Nucleus accumbens (tissue), 56 donors: ENCODE results near the gene DNAH17.

Experiments
- DNase-seq, 56 donors: peaks; one replicate each; lab custom pipeline; 2025; lab: John Stamatoyannopoulos, UW

DNAH17 gene

DNA sequence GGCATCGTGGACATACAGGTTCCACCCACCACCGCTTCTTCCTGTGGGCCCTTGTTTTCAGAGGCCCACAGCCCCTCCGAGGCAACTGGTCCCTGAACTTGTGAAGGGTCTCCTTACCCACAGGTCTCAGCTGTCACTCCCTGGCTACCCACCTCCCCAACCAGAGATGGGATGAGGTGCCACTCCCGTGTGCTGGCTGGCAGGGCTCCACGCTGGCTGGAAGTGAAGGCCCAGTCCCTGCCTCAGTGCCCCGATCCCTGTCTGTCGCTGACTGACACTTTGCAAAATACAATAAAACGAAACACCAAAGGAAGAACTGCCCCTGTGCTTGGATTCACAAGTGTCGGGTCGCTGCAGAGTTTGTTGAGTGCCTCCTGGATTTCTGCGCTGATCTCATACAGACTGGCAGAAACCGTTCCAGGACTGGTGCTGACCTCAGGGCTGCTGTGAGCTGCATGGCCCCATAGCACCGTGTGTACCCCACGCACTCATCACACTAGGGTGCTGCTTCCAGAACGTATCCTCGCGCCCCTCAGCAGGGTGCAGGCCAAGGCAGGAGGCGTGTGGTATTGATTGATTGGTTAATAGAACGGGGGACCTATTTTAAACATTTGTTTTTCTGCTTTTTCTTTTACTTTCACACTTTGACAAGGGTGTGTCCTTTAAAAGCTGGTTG is 141.7 kb downstream of the DNAH17 start:
- DNase-seq: no peak

DNA sequence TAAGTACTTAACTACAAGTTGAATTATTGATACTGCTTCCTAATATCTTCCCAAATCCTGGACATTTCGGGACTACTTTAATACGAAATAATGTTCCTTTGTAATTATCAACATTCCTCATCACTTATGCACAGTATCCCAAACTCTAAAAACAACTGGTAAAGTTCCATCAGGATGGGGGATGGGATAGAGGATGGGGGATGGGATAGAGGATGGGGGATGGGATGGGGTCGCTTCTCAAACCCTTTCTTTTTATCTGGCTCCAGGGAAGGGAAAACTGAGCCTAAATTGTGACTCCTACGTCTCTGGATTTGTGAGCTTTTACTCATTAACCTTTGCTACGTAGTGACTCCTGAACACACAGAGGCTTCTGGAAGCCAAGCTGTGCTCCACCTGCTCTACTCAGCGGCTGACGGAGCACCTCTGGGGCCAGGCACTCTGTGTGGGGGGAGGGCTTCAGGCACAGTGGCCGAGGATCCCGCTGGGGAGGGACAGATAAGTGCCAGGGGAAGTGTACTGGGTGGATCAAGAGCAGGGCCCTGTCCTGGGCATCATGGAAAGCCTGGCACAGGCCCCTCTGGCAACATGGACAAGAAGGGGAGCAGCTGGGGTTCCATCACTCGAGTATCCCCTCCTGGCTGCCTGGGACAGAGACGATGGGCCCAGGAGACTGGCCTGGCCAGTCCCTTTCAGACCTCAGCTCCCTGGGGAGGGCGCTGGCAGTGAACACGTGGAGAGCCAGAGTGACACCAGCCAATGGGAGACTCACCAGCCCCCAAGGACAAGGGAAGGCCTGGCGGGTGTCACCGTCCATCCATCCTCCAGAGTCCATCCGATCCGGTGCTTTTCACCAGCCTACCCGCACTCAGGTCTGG is 142.5 kb downstream of the DNAH17 start:
- no peak for DNase-seq

DNA sequence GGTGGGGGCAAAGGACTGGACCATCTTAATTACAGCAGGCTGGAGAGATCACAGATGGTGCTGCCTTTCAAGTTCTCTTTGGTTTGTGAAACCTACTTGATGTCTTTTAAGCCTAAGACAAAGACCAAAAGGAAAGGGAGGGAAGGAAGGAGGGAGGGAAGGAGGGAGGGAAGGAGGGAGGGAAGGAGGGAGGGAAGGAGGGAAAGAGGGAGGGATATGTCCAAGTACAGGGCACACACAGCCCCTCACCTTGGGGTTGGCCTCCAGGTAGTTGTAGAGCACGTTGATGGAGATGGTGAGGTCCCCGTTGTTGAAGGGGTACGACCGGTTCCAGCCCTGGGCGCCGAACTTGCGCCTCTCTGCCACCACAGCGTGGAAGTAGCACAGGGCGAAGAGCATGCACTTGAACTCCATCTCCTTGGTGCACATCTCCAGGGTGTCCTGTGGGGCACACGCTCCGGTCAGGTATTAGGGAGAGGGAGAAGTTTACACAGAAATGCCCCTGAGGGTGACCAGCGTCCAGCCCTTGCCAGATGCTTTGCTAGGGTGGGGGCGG is 143.3 kb downstream of the DNAH17 start:
- DNase-seq: no peak

DNA sequence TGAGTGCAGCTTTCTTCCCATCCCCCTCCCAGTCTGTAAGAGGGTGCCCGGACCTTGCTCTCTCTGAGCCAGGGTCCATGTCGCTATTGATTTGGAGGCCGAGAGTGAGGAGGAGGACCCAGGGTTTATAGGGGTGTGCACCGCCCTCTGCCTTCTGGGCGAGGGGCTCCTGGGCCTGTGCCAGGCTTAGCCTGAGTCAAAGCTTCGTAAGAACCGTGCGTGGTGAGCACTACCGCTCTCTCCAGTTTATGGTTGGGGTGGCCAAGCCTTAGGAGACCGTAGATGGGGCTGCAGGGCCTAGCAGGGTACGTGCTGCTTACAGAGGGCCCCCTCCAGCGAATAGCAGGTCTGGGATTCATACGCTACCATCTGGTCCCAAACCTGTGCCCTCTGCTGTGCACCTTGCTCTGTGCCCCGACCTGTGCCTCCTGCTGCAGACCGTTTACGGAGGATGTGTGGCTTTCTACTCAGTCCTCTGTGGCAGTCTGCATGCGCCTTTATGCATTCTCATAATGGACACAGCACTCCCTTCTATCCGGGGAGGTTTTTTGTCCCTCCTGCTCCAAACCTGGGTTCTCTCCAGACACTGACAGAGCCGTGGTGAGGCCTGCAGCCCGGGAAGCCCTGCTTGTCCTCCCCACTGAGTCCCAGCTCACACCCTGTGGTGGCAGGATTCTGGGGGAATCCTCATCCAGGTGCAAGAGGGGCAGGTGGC is 144.0 kb downstream of the DNAH17 start:
- no peak for DNase-seq

GRCh38 chr17:78432226-78433012 is 144.8 kb downstream of the DNAH17 start:
- peak in 52 of 56 donors; percentile 18 to 86 (median 66) for DNase-seq

DNA sequence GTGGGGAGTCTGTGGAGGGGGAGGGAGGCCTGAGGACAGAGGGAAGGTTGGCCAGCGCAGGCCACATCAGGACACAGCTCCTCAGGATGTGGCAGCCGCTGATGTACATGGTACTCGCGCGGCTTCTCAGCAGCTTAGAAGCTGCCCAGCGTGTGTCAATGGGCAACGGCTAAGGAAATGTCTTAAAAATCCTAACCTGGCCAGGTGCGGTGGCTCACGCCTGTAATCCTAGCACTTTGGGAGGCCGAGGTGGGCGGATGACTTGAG is 145.6 kb downstream of the DNAH17 start:
- DNase-seq: no peak

DNA sequence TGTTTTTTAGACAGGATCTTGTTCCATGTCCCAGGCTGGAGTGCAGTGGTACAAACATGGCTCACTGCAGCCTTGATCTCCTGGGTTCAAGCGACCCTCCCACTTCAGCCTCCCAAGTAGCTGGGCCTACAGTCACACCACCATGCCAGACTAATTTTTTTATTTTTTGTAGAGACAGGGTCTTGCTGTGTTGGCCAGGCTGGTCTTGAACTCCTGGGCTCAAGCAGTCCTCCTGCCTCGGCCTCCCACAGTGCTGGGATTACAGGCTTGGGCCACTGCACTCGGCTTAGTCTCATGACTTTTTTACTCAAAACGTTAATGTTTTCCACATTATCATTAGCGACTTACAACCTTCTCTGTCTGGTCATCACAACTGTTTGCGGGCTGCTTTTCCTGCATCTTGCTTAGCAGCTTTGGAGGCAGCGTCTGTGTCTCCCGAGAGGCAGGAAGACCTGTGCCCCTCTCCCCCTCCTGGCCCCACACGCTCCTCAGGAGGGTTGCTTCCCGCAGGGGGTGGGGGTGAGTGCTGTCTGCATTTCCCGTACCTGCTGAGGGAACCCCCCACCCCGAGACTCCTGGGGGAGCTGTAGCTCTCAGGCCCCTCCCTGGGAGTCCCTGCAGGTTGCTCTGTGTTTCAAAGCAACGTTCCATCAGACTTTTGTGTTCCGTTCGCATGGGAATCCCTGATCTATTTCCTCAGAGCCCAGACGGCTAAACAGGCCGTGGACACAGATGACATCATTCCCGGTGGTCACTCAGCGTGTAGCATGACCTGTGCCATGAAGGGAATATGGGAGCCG is 146.1 kb downstream of the DNAH17 start:
- DNase-seq: no peak

GRCh38 chr17:78429618-78429995 is 147.6 kb downstream of the DNAH17 start:
- DNase-seq: no peak

DNA sequence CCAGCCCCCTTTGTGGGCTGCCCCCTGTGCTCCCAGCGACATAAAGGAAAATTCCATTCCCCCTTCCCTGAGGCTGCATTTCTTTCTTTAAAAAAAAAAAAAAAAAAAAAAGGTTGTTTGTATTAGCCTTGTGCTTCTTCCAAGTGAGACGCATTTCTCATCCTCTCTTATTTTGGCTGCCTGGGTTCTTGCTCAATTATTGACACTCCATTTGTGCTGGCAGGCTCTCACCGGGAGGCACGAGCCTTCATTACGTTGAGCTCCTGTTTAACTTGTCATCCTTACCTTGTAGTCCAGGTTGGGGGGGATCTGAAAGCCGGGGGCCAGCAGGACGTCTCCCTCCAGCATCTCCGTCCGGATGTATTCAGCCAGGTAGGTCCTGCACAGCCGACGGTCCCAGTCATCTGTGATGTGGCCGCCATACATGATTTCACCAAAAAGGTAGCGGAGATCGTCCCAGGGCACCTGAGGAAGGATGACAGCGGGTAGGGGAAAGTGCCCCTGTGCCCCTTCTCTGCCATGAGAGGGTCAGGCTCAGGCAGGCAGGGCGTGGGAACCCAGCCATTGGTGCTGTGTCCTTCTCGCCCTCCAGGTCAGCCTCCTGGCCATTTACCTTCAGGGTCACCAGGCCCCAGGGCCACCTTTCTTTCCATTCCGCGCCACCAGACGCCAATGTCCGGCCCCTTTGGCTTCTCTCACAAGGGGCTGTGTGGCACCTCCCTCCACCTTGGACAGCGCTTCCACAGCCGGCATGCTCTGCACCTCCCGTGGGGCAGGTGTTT is 148.2 kb downstream of the DNAH17 start:
- DNase-seq: no peak

GRCh38 chr17:78428025-78428575 is 149.1 kb downstream of the DNAH17 start:
- DNase-seq: no peak

- peak in 1 of 56 donors; percentile 39 for DNase-seq
Observed at GRCh38 chr17:78427140-78427539, 150.1 kb downstream of the DNAH17 start.

DNA sequence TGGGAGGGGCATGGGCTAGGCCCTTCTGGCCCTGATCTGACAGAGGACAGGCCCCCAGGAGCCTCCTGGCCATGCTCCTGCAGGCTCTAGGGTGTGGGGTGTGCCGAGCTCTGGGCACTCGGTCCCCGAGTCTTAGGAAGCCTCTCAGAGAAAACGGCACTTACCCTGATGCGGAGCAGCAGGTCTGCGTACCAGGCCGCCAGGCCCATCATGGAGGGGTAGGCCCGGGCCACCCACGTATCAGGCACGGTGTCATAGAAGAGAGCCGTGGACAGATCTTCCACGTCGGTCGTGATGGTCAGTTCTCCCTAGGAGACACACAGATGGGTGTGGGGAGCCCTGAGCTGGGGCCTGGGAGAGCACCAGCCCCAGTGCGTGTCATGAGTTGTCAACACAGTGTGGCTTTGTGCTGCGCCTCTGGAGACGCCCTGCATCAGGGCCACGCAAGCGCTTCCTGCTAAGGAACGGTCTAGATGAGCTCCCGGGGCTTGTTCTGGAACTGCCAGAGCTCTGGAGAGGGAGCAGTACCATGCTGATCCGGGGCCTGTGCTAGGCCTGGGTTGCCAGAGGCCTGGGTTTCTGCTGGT is 150.8 kb downstream of the DNAH17 start:
- DNase-seq: peak in 32 of 56 donors; percentile 11 to 73 (median 30)

DNA sequence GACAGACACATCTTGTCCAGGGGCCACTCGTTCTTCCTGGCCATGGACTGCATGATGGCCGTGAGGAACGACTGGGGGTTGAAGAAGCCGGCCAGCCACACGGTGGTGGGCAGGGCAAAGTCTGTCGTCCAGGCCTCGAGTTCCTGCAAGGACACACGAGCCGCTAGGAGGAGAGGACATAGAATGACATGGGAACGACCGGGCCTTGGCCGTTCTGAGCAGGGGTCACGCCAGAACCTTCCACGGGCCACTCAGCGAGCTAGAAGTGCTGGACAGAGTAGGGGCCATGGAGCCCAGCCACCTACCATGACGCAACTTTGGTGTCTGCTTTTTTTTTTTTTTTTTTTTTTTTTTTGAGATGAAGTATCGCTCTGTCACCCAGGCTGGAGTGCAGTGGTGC is 151.8 kb downstream of the DNAH17 start:
- DNase-seq: no peak

GRCh38 chr17:78423961-78424675 is 153.1 kb downstream of the DNAH17 start:
- no peak for DNase-seq

DNA sequence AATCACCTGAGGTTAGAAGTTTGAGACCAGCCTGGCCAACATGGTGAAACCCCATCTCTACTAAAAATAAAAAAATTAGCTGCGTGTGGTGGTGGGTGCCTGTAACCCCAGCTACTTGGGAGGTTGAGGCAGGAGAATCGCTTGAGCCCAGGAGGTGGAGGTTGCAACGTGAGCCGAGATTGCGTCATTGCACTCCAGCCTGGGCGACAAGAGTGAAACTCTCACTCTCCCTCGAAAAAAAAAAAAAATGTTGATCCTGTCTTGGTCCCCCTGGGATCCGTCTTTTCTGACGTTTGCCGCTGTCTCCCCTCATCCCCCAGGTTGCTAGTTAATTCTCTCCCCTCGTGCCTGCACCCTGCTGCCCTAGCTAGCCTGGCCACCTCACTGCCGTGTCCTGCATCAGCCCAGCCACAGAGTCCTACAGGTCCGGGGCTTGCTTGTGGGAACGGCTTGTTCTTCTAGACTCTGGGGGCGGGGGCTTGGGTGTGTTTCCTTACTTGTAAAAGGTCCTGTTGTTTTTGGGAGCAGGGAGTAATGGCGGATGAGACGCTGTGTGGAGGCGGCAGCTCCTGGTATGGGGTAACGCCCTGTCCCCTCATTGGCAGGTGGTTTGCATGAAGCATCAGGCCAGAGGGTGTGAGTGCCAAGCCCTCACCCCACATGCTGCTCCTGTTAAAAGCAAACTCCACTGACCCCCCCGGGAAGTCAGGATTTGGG is 154.2 kb downstream of the DNAH17 start:
- DNase-seq: no peak

DNA sequence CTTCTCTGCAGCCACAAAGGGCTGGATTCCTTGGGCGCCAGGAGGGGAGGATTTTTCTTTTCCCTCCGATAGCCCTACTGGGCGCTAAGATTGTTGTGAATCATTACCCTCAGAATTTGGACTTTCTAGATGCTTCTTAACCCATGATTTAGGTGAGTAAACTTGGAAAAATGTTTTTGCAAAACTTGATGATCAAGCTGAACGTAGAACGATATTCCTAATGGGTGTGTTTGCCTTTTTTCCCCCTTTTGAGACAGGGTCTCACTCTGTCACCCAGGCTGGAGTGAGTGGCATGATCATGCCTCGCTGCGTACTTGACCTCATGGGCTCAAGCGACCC is 155.0 kb downstream of the DNAH17 start:
- no peak for DNase-seq
